HepG2 (cell line): Measurements from ENCODE around the gene DSTYK. TPM values are rescaled to one million over a fixed set of nuclear protein-coding genes. Genes with fewer than 3 reads are reported as not detected.

Experiments used
- BRCA1 ChIP-seq: sonication (generic); formaldehyde crosslinking; IDR thresholded peaks from 2 replicates; pipeline ENCODE4 v1.4.0; 2020; ENCODE audit warnings: missing genetic modification reagents
- DNMT1 ChIP-seq: sonication (generic); formaldehyde crosslinking; IDR thresholded peaks from 2 replicates; pipeline ENCODE4 v1.5.1; 2020; ENCODE audit warnings: mild to moderate bottlenecking, missing genetic modification reagents
- MTF1 ChIP-seq: sonication (generic); formaldehyde crosslinking; IDR thresholded peaks from 2 replicates; pipeline ENCODE4 v1.5.0; 2020; ENCODE audit warnings: missing genetic modification reagents
- NCOA5 ChIP-seq: sonication (generic); formaldehyde crosslinking; IDR thresholded peaks from 2 replicates; pipeline ENCODE4 v1.4.0; 2020; ENCODE audit warnings: missing genetic modification reagents
- NFAT5 ChIP-seq: sonication (generic); formaldehyde crosslinking; IDR thresholded peaks from 2 replicates; pipeline ENCODE4 v1.4.0; 2020; ENCODE audit warnings: missing genetic modification reagents
- PHF20 ChIP-seq: sonication (generic); formaldehyde crosslinking; IDR thresholded peaks from 2 replicates; pipeline ENCODE4 v1.5.0; 2020; ENCODE audit warnings: mild to moderate bottlenecking, missing genetic modification reagents
- POLR2A ChIP-seq, 2 experiments: IDR thresholded peaks; 2 replicates each; pipeline ENCODE4 v1.6.1; 2011; ENCODE audit warnings: low read depth in 2 of 2, low read length in 2 of 2, mild to moderate bottlenecking in 1 of 2, moderate library complexity in 1 of 2; ENCODE audit not compliant: insufficient read depth in 1 of 2
- RFX5 ChIP-seq: IDR thresholded peaks from 2 replicates; pipeline ENCODE4 v1.6.1; 2011; ENCODE audit warnings: low read depth, low read length, improper control_type of control experiment
- ZNF567 ChIP-seq: sonication (generic); formaldehyde crosslinking; IDR thresholded peaks from 2 replicates; pipeline ENCODE4 v1.8.1; 2023; ENCODE audit warnings: mild to moderate bottlenecking, missing genetic modification reagents, borderline replicate concordance
- ZNF619 ChIP-seq: sonication (generic); formaldehyde crosslinking; IDR thresholded peaks from 2 replicates; pipeline ENCODE4 v1.4.0; 2020; ENCODE audit warnings: mild to moderate bottlenecking, missing genetic modification reagents
- polyA plus RNA-seq, 8 experiments: library from polyadenylated mRNA; depleted of rRNA in 3 of 8; stranded (reverse) in 7 of 8; unstranded in 1 of 8; fragments of >200 nt; fragmentation: Illumina TruSeq in 4 of 8; extraction: Trizol in 4 of 8; gene quantifications; 2 replicates each; pipeline versions ENCODE4 v1.2.1 to v1.2.3, GENCODE V29; 2011 to 2016; ENCODE audit warnings: low read depth in 4 of 8, missing spikeins in 1 of 8, mixed read lengths in 1 of 8; ENCODE audit not compliant: insufficient read depth in 1 of 8
- total RNA-seq, 5 experiments: library from RNA; depleted of rRNA; stranded (reverse); fragments of >200 nt; fragmentation: Illumina TruSeq; extraction: Trizol; gene quantifications; 2 replicates each; pipeline ENCODE4 v1.2.3, GENCODE V29; 2016; ENCODE audit warnings: low read depth in 1 of 5

DSTYK gene
- total and polyA plus RNA-seq, 2 of the 13 experiments (the other 11 are each of a cell fraction or from before 2014, with no cell fraction given) = 2.6 to 4.8 TPM

GRCh38 chr1:205121660-205122488 lies 89.6 kb downstream of the DSTYK start, which contains the start of gene RBBP5 (continued):
- TF ChIP-seq NFAT5 (no peak), BRCA1 (CRISPR knock-in tag) (no peak), MTF1 (CRISPR knock-in tag) (no peak), NCOA5 (CRISPR knock-in tag) (no peak), PHF20 (CRISPR knock-in tag) (peak; percentile 98), RFX5 (no peak), ZNF619 (CRISPR knock-in tag) (0 out of 2 replicates have a peak, but pooled peaks have one; percentile 79), DNMT1 (CRISPR knock-in tag) (peak; percentile 84; the same call in 1 of the 2 replicates), POLR2A (IDR thresholded peaks at IDR 0.05; ENCODE audit: insufficient read depth in 1 of 2, low read depth in 2 of 2, low read length in 2 of 2) (peak; percentile 86 to 89), ZNF567 (CRISPR knock-in tag) (no peak)
